B cell (primary cell): Measurements from ENCODE around the gene KIF4A.

Experiments used
- EZH2 ChIP-seq: IDR thresholded peaks from 2 replicates; pipeline ENCODE4 v1.6.1; 2012; ENCODE audit warnings: borderline replicate concordance, low read depth, mild to moderate bottlenecking, moderate library complexity, low read length; ENCODE audit not compliant: insufficient read depth, poor library complexity, severe bottlenecking
- TF ChIP-seq, protein P1 (sequence below): fragments of 200-600 bp; IDR thresholded peaks from one replicate; pipeline ENCODE4 v1.8.0; 2022; ENCODE audit warnings: antibody characterized with exemption, mild to moderate bottlenecking

DNA sequence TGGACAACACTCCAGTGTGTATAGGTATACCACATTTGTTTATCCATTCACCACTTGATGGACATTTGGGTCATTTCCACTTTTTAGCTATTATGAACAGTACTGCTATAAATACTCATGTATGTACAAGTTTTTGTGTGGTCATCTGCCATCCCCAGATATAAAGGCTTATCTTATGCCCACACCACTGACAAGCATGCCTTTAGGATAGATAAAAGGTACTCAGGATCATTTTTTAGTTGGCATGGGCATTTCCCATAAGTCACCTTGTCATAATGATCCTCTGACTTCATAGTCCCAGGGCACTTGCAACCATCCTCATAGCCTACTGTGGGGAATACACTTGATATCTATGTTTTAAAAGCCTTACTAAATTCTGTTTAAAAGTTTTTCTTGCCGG lies 49.2 kb upstream of the KIF4A start:
- TF ChIP-seq, protein P1, sequence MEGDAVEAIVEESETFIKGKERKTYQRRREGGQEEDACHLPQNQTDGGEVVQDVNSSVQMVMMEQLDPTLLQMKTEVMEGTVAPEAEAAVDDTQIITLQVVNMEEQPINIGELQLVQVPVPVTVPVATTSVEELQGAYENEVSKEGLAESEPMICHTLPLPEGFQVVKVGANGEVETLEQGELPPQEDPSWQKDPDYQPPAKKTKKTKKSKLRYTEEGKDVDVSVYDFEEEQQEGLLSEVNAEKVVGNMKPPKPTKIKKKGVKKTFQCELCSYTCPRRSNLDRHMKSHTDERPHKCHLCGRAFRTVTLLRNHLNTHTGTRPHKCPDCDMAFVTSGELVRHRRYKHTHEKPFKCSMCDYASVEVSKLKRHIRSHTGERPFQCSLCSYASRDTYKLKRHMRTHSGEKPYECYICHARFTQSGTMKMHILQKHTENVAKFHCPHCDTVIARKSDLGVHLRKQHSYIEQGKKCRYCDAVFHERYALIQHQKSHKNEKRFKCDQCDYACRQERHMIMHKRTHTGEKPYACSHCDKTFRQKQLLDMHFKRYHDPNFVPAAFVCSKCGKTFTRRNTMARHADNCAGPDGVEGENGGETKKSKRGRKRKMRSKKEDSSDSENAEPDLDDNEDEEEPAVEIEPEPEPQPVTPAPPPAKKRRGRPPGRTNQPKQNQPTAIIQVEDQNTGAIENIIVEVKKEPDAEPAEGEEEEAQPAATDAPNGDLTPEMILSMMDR: no peak
- TF ChIP-seq EZH2: no peak
